OCI-LY7 (cell line): ENCODE data around the gene RAB21. TPM values are rescaled to one million over a fixed set of nuclear protein-coding genes. Genes with fewer than 3 reads are reported as not detected.

Experiments
- BruUV-seq: library from RNA; stranded (reverse); fragments of 400-500 nt; replicated peaks from 2 replicates; lab custom pipeline; 2021; lab: Mats Ljungman, UMichigan
- CTCF ChIA-PET: fragments of 300-600 bp; sonication (Branson Sonifier 250); formaldehyde crosslinking; loops from one replicate; lab custom pipeline; 2022; ENCODE audit warnings: antibody characterized with exemption; ENCODE audit not compliant: unreplicated experiment; lab: Charles Lee
- POLR2A ChIA-PET: fragments of 300-600 bp; sonication (Branson Sonifier 250); formaldehyde crosslinking; loops from one replicate; lab custom pipeline; 2022; ENCODE audit warnings: antibody characterized with exemption; lab: Charles Lee
- DNase-seq: peaks from one replicate; pipeline ENCODE4 v3.0.0-alpha.2; 2015; ENCODE audit warnings: low spot score
- H2AFZ ChIP-seq: fragments of 200-600 bp; sonication (generic), shearing (Covaris generic); 2 replicates; pipeline ENCODE4 v1.6.1; 2014; ENCODE audit warnings: mild to moderate bottlenecking, antibody characterized with exemption, low read length, moderate library complexity
- H3K27ac ChIP-seq: fragments of 200-600 bp; sonication (generic); 2 replicates; pipeline ENCODE4 v1.5.1; 2014; ENCODE audit warnings: mixed run types, low read depth, mild to moderate bottlenecking, moderate library complexity, low read length, inconsistent platforms; ENCODE audit not compliant: poor library complexity, severe bottlenecking
- H3K36me3 ChIP-seq: fragments of 200-600 bp; sonication (generic); 2 replicates; pipeline ENCODE4 v1.6.1; 2014; ENCODE audit warnings: mild to moderate bottlenecking, antibody characterized with exemption, low read length, moderate library complexity, mixed read lengths; ENCODE audit not compliant: insufficient read depth
- H3K4me1 ChIP-seq: fragments of 200-600 bp; sonication (generic); 2 replicates; pipeline ENCODE4 v1.5.1; 2014; ENCODE audit warnings: mild to moderate bottlenecking, low read length; ENCODE audit not compliant: insufficient read depth, poor library complexity, severe bottlenecking
- H3K4me2 ChIP-seq: fragments of 200-600 bp; sonication (generic); 2 replicates; pipeline ENCODE4 v1.6.1; 2014; ENCODE audit warnings: mild to moderate bottlenecking, low read length
- H3K4me3 ChIP-seq: fragments of 200-600 bp; sonication (generic); 2 replicates; pipeline ENCODE4 v1.5.1; 2014; ENCODE audit warnings: mild to moderate bottlenecking, low read depth, low read length; ENCODE audit not compliant: poor library complexity, severe bottlenecking
- H3K79me2 ChIP-seq: fragments of 200-600 bp; sonication (generic); 2 replicates; pipeline ENCODE4 v1.6.1; 2016; ENCODE audit warnings: low read depth, mild to moderate bottlenecking, low read length, moderate library complexity, mixed read lengths; ENCODE audit not compliant: insufficient read depth
- H3K9me2 ChIP-seq: fragments of 200-600 bp; sonication (generic); 2 replicates; pipeline ENCODE4 v1.6.1; 2016; ENCODE audit warnings: mild to moderate bottlenecking, low read length, mixed read lengths; ENCODE audit not compliant: insufficient read depth
- H3K9me3 ChIP-seq: fragments of 200-600 bp; sonication (generic); 2 replicates; pipeline ENCODE4 v1.6.1; 2014; ENCODE audit warnings: mild to moderate bottlenecking, mixed run types, low read length, mixed read lengths
- H4K20me1 ChIP-seq: fragments of 200-600 bp; sonication (generic); 2 replicates; pipeline ENCODE4 v1.6.1; 2014; ENCODE audit warnings: mild to moderate bottlenecking, antibody characterized with exemption, low read length, moderate library complexity, mixed read lengths; ENCODE audit not compliant: insufficient read depth
- EZH2phosphoT487 ChIP-seq: fragments of 200-600 bp; sonication (generic); IDR thresholded peaks from 2 replicates; pipeline ENCODE4 v1.6.1; 2018; ENCODE audit warnings: low read depth, borderline replicate concordance, mild to moderate bottlenecking, mixed run types, antibody characterized with exemption, low read length, moderate library complexity, mixed read lengths
- intact Hi-C: fragments of 100-400 bp; cut with micrococcal nuclease; formaldehyde crosslinking; loops from one replicate; pipeline ENCODE4 v1.10.0; 2022; ENCODE audit not compliant: unreplicated experiment
- total RNA-seq, 2 experiments: library from RNA; depleted of rRNA in 1 of 2; stranded (reverse); fragments of >200 nt in 1 of 2; shearing (Covaris generic) in 1 of 2; gene quantifications; 2 replicates each; pipeline ENCODE4 v1.2.3, GENCODE V29; 2014 to 2022
- TF ChIP-seq, protein P1 (sequence below): fragments of 200-600 bp; sonication (generic); conservative IDR thresholded peaks from 2 replicates; pipeline ENCODE4 v1.5.1; 2014; ENCODE audit warnings: mild to moderate bottlenecking, antibody characterized with exemption, low read length, moderate library complexity, mixed read lengths

RAB21 gene
- total RNA-seq, 2 experiments from 2014 or later = 18.2 to 46.6 TPM

DNA sequence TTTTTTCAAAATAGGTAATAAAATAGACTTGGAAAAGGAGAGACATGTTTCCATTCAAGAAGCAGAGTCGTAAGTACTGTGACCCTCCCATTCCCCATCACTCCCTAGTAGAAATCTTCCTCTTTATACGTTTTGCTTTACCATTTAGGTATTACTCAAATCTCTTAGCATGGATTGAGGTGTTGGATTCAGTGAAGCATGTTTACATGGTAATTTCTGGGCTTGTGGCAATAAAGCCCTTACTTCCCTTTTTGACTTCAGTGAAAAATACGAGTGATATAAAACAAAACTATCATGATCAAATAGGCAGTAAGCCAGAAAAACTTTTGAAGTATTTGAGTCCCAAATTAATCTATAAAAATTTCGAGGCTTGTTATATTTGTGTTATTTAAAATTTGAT lies 27.4 kb downstream of the RAB21 start:
- intact Hi-C loops = loop anchor here (5.0 kb wide), 1 partner anchor 55 kb away; the partner anchor contains the start of gene TBC1D15
- ChIA-PET POLR2A (interaction anchor here (0.5 to 0.6 kb wide), 2 partner anchors 83 to 98 kb away, joined by 3 read pairs; no protein-coding TSS in a partner anchor), CTCF (no interaction called here)
- no peaks in the 10 kb centered on the region for H3K9me3 ChIP-seq
- no peak overlapping the region for H2AFZ ChIP-seq
- DNase-seq = peak; percentile 5
- peaks cover 75% of the 10 kb centered on the region for H3K36me3 ChIP-seq
- H3K9me2 ChIP-seq = no peaks in the 10 kb centered on the region
- H3K79me2 ChIP-seq = no peaks in the 10 kb centered on the region
- TF ChIP-seq, protein P1, sequence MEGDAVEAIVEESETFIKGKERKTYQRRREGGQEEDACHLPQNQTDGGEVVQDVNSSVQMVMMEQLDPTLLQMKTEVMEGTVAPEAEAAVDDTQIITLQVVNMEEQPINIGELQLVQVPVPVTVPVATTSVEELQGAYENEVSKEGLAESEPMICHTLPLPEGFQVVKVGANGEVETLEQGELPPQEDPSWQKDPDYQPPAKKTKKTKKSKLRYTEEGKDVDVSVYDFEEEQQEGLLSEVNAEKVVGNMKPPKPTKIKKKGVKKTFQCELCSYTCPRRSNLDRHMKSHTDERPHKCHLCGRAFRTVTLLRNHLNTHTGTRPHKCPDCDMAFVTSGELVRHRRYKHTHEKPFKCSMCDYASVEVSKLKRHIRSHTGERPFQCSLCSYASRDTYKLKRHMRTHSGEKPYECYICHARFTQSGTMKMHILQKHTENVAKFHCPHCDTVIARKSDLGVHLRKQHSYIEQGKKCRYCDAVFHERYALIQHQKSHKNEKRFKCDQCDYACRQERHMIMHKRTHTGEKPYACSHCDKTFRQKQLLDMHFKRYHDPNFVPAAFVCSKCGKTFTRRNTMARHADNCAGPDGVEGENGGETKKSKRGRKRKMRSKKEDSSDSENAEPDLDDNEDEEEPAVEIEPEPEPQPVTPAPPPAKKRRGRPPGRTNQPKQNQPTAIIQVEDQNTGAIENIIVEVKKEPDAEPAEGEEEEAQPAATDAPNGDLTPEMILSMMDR = no peak
- no peak for TF ChIP-seq EZH2phosphoT487
- H3K4me1 ChIP-seq = no peaks in the 10 kb centered on the region
- no TSS peak for BruUV-seq
- H3K4me3 ChIP-seq = no peak overlapping the region
- no peak overlapping the region for H3K27ac ChIP-seq
- no peaks in the 10 kb centered on the region for H4K20me1 ChIP-seq
- no peak overlapping the region for H3K4me2 ChIP-seq

GRCh38 chr12:71786829-71787228 lies 32.2 kb downstream of the RAB21 start:
- no peak for TF ChIP-seq EZH2phosphoT487
- TF ChIP-seq, protein P1 = no peak
- ChIA-PET POLR2A (interaction anchor here (0.6 to 2.2 kb wide), 3 partner anchors 10 to 279 kb away, joined by 3 to 7 read pairs (median 3); no protein-coding TSS in a partner anchor), CTCF (no interaction called here)
- H3K4me3 ChIP-seq = no peak overlapping the region
- BruUV-seq = no TSS peak
- no peaks in the 10 kb centered on the region for H3K9me2 ChIP-seq
- H3K79me2 ChIP-seq = no peaks in the 10 kb centered on the region
- no peaks in the 10 kb centered on the region for H4K20me1 ChIP-seq
- no peak overlapping the region for H3K4me2 ChIP-seq
- H2AFZ ChIP-seq = no peak overlapping the region
- H3K9me3 ChIP-seq = no peaks in the 10 kb centered on the region
- no peak overlapping the region for H3K27ac ChIP-seq
- no peaks in the 10 kb centered on the region for H3K4me1 ChIP-seq
- intact Hi-C loops = no loop called here
- H3K36me3 ChIP-seq = peaks cover 65% of the 10 kb centered on the region
- no peak for DNase-seq

- no peak overlapping the region for H3K27ac ChIP-seq
- H2AFZ ChIP-seq = no peak overlapping the region
- no peak overlapping the region for H3K4me3 ChIP-seq
- H3K9me3 ChIP-seq = no peaks in the 10 kb centered on the region
- ChIA-PET POLR2A (interaction anchor here (1.1 to 2.2 kb wide), 3 partner anchors 10 to 52 kb away, joined by 3 to 7 read pairs (median 4); partner anchors contain the start of gene TBC1D15), CTCF (no interaction called here)
- no peaks in the 10 kb centered on the region for H3K4me1 ChIP-seq
- no peaks in the 10 kb centered on the region for H4K20me1 ChIP-seq
- no TSS peak for BruUV-seq
- H3K4me2 ChIP-seq = no peak overlapping the region
- no peak for DNase-seq
- no peaks in the 10 kb centered on the region for H3K9me2 ChIP-seq
- TF ChIP-seq, protein P1 = no peak
- no peak for TF ChIP-seq EZH2phosphoT487
- H3K79me2 ChIP-seq = no peaks in the 10 kb centered on the region
- peaks cover 58% of the 10 kb centered on the region for H3K36me3 ChIP-seq
- intact Hi-C loops = no loop called here
Observed at GRCh38 chr12:71787580-71787979, 32.9 kb downstream of the RAB21 start.
